HFF-Myc (cell line): ENCODE measurements around the gene TYSND1.

ENCODE experiments used
- DNase-seq: peaks from one replicate; pipeline ENCODE4 v3.0.0-alpha.2; 2011; ENCODE audit warnings: low read depth; ENCODE audit errors: extremely low read depth
- H3K4me3 ChIP-seq: replicated peaks from 2 replicates; pipeline ENCODE4 v1.5.1; 2011; ENCODE audit warnings: low read depth, mild to moderate bottlenecking, control low read depth, low read length
- CTCF ChIP-seq: IDR thresholded peaks from 2 replicates; pipeline ENCODE4 v1.5.1; 2012; ENCODE audit warnings: mild to moderate bottlenecking, low read depth, low read length, control low read depth; ENCODE audit errors: missing control alignments

Gene TYSND1

GRCh38 chr10:70121281-70121949 is 25.1 kb downstream of the TYSND1 start:
- TF ChIP-seq CTCF, result no peak
- H3K4me3 ChIP-seq, result no peak overlapping the region
- no peak for DNase-seq

- no peak for DNase-seq
- no peak overlapping the region for H3K4me3 ChIP-seq
- no peak for TF ChIP-seq CTCF
These were observed 26.1 kb downstream of the TYSND1 start for GRCh38 chr10:70120417-70120816.

GRCh38 chr10:70119623-70120022 is 26.9 kb downstream of the TYSND1 start:
- no peak overlapping the region for H3K4me3 ChIP-seq
- no peak for TF ChIP-seq CTCF
- no peak for DNase-seq

- TF ChIP-seq CTCF, result no peak
- DNase-seq, result no peak
- H3K4me3 ChIP-seq, result no peak overlapping the region
These were observed 27.3 kb downstream of the TYSND1 start for GRCh38 chr10:70119197-70119596.

- no peak overlapping the region for H3K4me3 ChIP-seq
- DNase-seq, result no peak
- TF ChIP-seq CTCF, result no peak
These were observed 28.3 kb downstream of the TYSND1 start for GRCh38 chr10:70118196-70118595.

- no peak for DNase-seq
- no peak overlapping the region for H3K4me3 ChIP-seq
- no peak for TF ChIP-seq CTCF
These were observed 28.9 kb downstream of the TYSND1 start for GRCh38 chr10:70117646-70118045.

GRCh38 chr10:70115948-70116682 is 30.4 kb downstream of the TYSND1 start:
- DNase-seq, result no peak
- no peak overlapping the region for H3K4me3 ChIP-seq
- TF ChIP-seq CTCF, result peak; percentile 95
